HepG2 (cell line): Measurements from ENCODE around the gene NME9.

ENCODE experiments used
- AKNA ChIP-seq: sonication (generic); formaldehyde crosslinking; IDR thresholded peaks from 2 replicates; pipeline ENCODE4 v1.4.0; 2020; ENCODE audit warnings: missing genetic modification reagents, borderline replicate concordance
- BRD4 ChIP-seq: sonication (generic); formaldehyde crosslinking; IDR thresholded peaks from 2 replicates; pipeline ENCODE4 v1.4.0; 2020; ENCODE audit warnings: missing genetic modification reagents
- CERS6 ChIP-seq: sonication (generic); formaldehyde crosslinking; IDR thresholded peaks from 2 replicates; pipeline ENCODE4 v1.5.0; 2020; ENCODE audit warnings: missing genetic modification reagents
- CTCF ChIP-seq: sonication (generic); formaldehyde crosslinking; IDR thresholded peaks from 2 replicates; pipeline ENCODE4 v1.5.0; 2020; ENCODE audit warnings: mild to moderate bottlenecking, missing genetic modification reagents, moderate library complexity
- EP300 ChIP-seq, 3 experiments: sonication (generic) in 1 of 3; formaldehyde crosslinking in 1 of 3; IDR thresholded peaks; 2 replicates each; pipeline versions ENCODE4 v1.5.1 to v1.6.1; 2011 to 2020; ENCODE audit warnings: low read depth in 2 of 3, low read length in 2 of 3, borderline replicate concordance in 1 of 3, improper control_type of control experiment in 1 of 3, mild to moderate bottlenecking in 1 of 3, missing genetic modification reagents in 1 of 3, moderate library complexity in 1 of 3
- JUN ChIP-seq: sonication (generic); formaldehyde crosslinking; IDR thresholded peaks from 2 replicates; pipeline ENCODE4 v1.4.0; 2020; ENCODE audit warnings: mild to moderate bottlenecking, missing genetic modification reagents
- KAT2B ChIP-seq: fragments of 150-350 bp; IDR thresholded peaks from 2 replicates; pipeline ENCODE4 v1.6.1; 2014; ENCODE audit warnings: low read depth, low read length, borderline replicate concordance
- MAX ChIP-seq: IDR thresholded peaks from 2 replicates; pipeline ENCODE4 v1.6.1; 2012; ENCODE audit warnings: inconsistent platforms
- MXD1 ChIP-seq: sonication (generic); formaldehyde crosslinking; IDR thresholded peaks from 2 replicates; pipeline ENCODE4 v1.4.0; 2020; ENCODE audit warnings: mild to moderate bottlenecking, missing genetic modification reagents
- TBP ChIP-seq: sonication (generic); formaldehyde crosslinking; IDR thresholded peaks from 2 replicates; pipeline ENCODE4 v1.5.0; 2020; ENCODE audit warnings: missing genetic modification reagents
- ZFAT ChIP-seq: sonication (generic); formaldehyde crosslinking; conservative IDR thresholded peaks from 2 replicates; pipeline ENCODE4 v1.8.1; 2023; ENCODE audit warnings: missing genetic modification reagents, inconsistent platforms
- ZNF773 ChIP-seq: sonication (generic); formaldehyde crosslinking; IDR thresholded peaks from 2 replicates; pipeline ENCODE4 v1.4.0; 2020; ENCODE audit warnings: missing genetic modification reagents, borderline replicate concordance

- TF ChIP-seq ZNF773 (CRISPR knock-in tag) (no peak), CERS6 (CRISPR knock-in tag) (no peak), CTCF (peak; percentile 60), KAT2B (no peak), BRD4 (no peak), AKNA (CRISPR knock-in tag) (no peak), TBP (CRISPR knock-in tag) (no peak), ZFAT (no peak), EP300 (IDR thresholded peaks at IDR 0.05; ENCODE audit: low read depth in 2 of 2, low read length in 2 of 2) (no peak), EP300 (CRISPR knock-in tag; IDR thresholded peaks at IDR 0.05; ENCODE audit: borderline replicate concordance) (no peak), MAX (no peak), MXD1 (no peak), JUN (CRISPR knock-in tag) (no peak)
Measured at GRCh38 chr3:138332472-138333073, 2.9 kb upstream of the NME9 start.
